WTC11 (cell line): ENCODE results near the gene INMT. TPM values are rescaled to one million over a fixed set of nuclear protein-coding genes. Genes with fewer than 3 reads are reported as not detected.

ENCODE experiments used
- ATAC-seq: fragments of 200-7000 bp; cut with Tn5 transposase; 2 replicates; pipeline ENCODE4 v1.10.0; 2021; ENCODE audit warnings: mild to moderate bottlenecking, moderate library complexity
- CTCF ChIA-PET: fragments of 300-600 bp; sonication (Branson Sonifier 250); formaldehyde crosslinking; loops from one replicate; lab custom pipeline; 2021; ENCODE audit warnings: antibody characterized with exemption; lab: Charles Lee
- POLR2A ChIA-PET: fragments of 350-600 bp; sonication (Branson Sonifier 250); formaldehyde crosslinking; loops from one replicate; lab custom pipeline; 2021; ENCODE audit warnings: antibody characterized with exemption; lab: Charles Lee
- DNase-seq: peaks from one replicate; pipeline ENCODE4 v3.0.0; 2021; ENCODE audit warnings: low spot score
- H3K27ac Mint-ChIP-seq: 2 replicates; pipeline ENCODE4 v1.8.0; 2021; ENCODE audit warnings: mixed read lengths
- H3K27me3 Mint-ChIP-seq: 2 replicates; pipeline ENCODE4 v1.8.0; 2021; ENCODE audit warnings: low read depth, mild to moderate bottlenecking, moderate library complexity, mixed read lengths
- H3K36me3 Mint-ChIP-seq: 2 replicates; pipeline ENCODE4 v1.8.0; 2021; ENCODE audit warnings: mixed read lengths
- H3K4me1 Mint-ChIP-seq: 2 replicates; pipeline ENCODE4 v1.8.0; 2022; ENCODE audit warnings: mixed read lengths
- H3K4me3 Mint-ChIP-seq: 2 replicates; pipeline ENCODE4 v1.8.0; 2021; ENCODE audit warnings: mild to moderate bottlenecking, moderate library complexity, mixed read lengths
- H3K9me3 Mint-ChIP-seq: 2 replicates; pipeline ENCODE4 v1.8.0; 2021; ENCODE audit warnings: mixed read lengths
- AR ChIP-seq: fragments of 250-450 bp; sonication (Bioruptor Pico); IDR thresholded peaks from 2 replicates; pipeline ENCODE4 v1.9.0; 2021; ENCODE audit warnings: mild to moderate bottlenecking
- ATF2 ChIP-seq: sonication (generic); formaldehyde crosslinking; IDR thresholded peaks from 2 replicates; pipeline ENCODE4 v1.8.1; 2022; ENCODE audit warnings: low read depth, missing genetic modification reagents, borderline replicate concordance
- CREB1 ChIP-seq: sonication (generic); formaldehyde crosslinking; IDR thresholded peaks from 2 replicates; pipeline ENCODE4 v1.8.0; 2023; ENCODE audit warnings: mild to moderate bottlenecking, missing genetic modification reagents
- EMX1 ChIP-seq: fragments of 250-450 bp; sonication (Bioruptor Pico); IDR thresholded peaks from 2 replicates; pipeline ENCODE4 v1.8.0; 2021; ENCODE audit warnings: mild to moderate bottlenecking
- ETV6 ChIP-seq: sonication (generic); formaldehyde crosslinking; IDR thresholded peaks from 2 replicates; pipeline ENCODE4 v1.8.1; 2022; ENCODE audit warnings: mild to moderate bottlenecking, missing genetic modification reagents
- HMGA2 ChIP-seq: fragments of 250-450 bp; sonication (Bioruptor Pico); IDR thresholded peaks from 2 replicates; pipeline ENCODE4 v1.4.0; 2021; ENCODE audit warnings: mild to moderate bottlenecking, moderate library complexity
- JAZF1 ChIP-seq: fragments of 250-450 bp; sonication (Bioruptor Pico); IDR thresholded peaks from 2 replicates; pipeline ENCODE4 v1.9.0; 2021; ENCODE audit warnings: moderate library complexity, mild to moderate bottlenecking, inconsistent platforms
- NFATC4 ChIP-seq: fragments of 250-450 bp; sonication (Bioruptor Pico); IDR thresholded peaks from 2 replicates; pipeline ENCODE4 v1.9.0; 2021; ENCODE audit warnings: mild to moderate bottlenecking
- NR1H2 ChIP-seq: sonication (generic); formaldehyde crosslinking; IDR thresholded peaks from 2 replicates; pipeline ENCODE4 v1.9.0; 2021; ENCODE audit warnings: mild to moderate bottlenecking, moderate library complexity, missing genetic modification reagents
- STAT6 ChIP-seq: sonication (generic); formaldehyde crosslinking; conservative IDR thresholded peaks from 2 replicates; pipeline ENCODE4 v1.8.1; 2023; ENCODE audit warnings: mild to moderate bottlenecking, low read depth, missing genetic modification reagents, moderate library complexity
- TEAD1 ChIP-seq: sonication (generic); formaldehyde crosslinking; IDR thresholded peaks from 2 replicates; pipeline ENCODE4 v1.8.0; 2022; ENCODE audit warnings: mild to moderate bottlenecking, missing genetic modification reagents
- TP53 ChIP-seq: sonication (generic); formaldehyde crosslinking; IDR thresholded peaks from 2 replicates; pipeline ENCODE4 v1.8.1; 2023; ENCODE audit warnings: mild to moderate bottlenecking, missing genetic modification reagents
- ZBTB21 ChIP-seq: sonication (generic); formaldehyde crosslinking; IDR thresholded peaks from 2 replicates; pipeline ENCODE4 v1.8.1; 2023; ENCODE audit warnings: mild to moderate bottlenecking, missing genetic modification reagents, borderline replicate concordance
- ZNF219 ChIP-seq: sonication (generic); formaldehyde crosslinking; IDR thresholded peaks from 2 replicates; pipeline ENCODE4 v1.8.0; 2023; ENCODE audit warnings: missing genetic modification reagents, mild to moderate bottlenecking, borderline replicate concordance
- ZSCAN18 ChIP-seq: fragments of 250-450 bp; sonication (Bioruptor Pico); IDR thresholded peaks from 2 replicates; pipeline ENCODE4 v2.1.2; 2022; ENCODE audit warnings: mild to moderate bottlenecking, moderate library complexity
- total RNA-seq: library from RNA; stranded (reverse); gene quantifications from 3 replicates; pipeline ENCODE4 v1.2.3, GENCODE V29; 2021
- TF ChIP-seq, protein P1 (sequence below): sonication (generic); formaldehyde crosslinking; IDR thresholded peaks from 2 replicates; pipeline ENCODE4 v1.8.0; 2022; ENCODE audit warnings: missing genetic modification reagents
- TF ChIP-seq, protein P2 (sequence below): fragments of 200-600 bp; IDR thresholded peaks from 2 replicates; pipeline ENCODE4 v1.8.0; 2022; ENCODE audit warnings: antibody characterized with exemption
- TF ChIP-seq, protein P3 (sequence below): sonication (generic); formaldehyde crosslinking; conservative IDR thresholded peaks from 2 replicates; pipeline ENCODE4 v1.8.1; 2022; ENCODE audit warnings: mild to moderate bottlenecking, missing genetic modification reagents
- TF ChIP-seq, protein P4 (sequence below): sonication (generic); formaldehyde crosslinking; IDR thresholded peaks from 2 replicates; pipeline ENCODE4 v1.8.1; 2022; ENCODE audit warnings: mild to moderate bottlenecking, missing genetic modification reagents, moderate library complexity, borderline replicate concordance

The INMT gene
- total RNA-seq, 1 experiment from 2014 or later: 3.5 TPM

GRCh38 chr7:30800785-30801252, 48.9 kb downstream of the INMT start:
- no peaks in the 10 kb centered on the region for H3K27me3 Mint-ChIP-seq
- DNase-seq (peak; percentile 55), ATAC-seq (peak; percentile 85)
- POLR2A ChIA-PET: no interaction called here
- TF ChIP-seq, protein P1, sequence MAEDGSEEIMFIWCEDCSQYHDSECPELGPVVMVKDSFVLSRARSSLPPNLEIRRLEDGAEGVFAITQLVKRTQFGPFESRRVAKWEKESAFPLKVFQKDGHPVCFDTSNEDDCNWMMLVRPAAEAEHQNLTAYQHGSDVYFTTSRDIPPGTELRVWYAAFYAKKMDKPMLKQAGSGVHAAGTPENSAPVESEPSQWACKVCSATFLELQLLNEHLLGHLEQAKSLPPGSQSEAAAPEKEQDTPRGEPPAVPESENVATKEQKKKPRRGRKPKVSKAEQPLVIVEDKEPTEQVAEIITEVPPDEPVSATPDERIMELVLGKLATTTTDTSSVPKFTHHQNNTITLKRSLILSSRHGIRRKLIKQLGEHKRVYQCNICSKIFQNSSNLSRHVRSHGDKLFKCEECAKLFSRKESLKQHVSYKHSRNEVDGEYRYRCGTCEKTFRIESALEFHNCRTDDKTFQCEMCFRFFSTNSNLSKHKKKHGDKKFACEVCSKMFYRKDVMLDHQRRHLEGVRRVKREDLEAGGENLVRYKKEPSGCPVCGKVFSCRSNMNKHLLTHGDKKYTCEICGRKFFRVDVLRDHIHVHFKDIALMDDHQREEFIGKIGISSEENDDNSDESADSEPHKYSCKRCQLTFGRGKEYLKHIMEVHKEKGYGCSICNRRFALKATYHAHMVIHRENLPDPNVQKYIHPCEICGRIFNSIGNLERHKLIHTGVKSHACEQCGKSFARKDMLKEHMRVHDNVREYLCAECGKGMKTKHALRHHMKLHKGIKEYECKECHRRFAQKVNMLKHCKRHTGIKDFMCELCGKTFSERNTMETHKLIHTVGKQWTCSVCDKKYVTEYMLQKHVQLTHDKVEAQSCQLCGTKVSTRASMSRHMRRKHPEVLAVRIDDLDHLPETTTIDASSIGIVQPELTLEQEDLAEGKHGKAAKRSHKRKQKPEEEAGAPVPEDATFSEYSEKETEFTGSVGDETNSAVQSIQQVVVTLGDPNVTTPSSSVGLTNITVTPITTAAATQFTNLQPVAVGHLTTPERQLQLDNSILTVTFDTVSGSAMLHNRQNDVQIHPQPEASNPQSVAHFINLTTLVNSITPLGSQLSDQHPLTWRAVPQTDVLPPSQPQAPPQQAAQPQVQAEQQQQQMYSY (CRISPR knock-in tag): no peak
- TF ChIP-seq, protein P2, sequence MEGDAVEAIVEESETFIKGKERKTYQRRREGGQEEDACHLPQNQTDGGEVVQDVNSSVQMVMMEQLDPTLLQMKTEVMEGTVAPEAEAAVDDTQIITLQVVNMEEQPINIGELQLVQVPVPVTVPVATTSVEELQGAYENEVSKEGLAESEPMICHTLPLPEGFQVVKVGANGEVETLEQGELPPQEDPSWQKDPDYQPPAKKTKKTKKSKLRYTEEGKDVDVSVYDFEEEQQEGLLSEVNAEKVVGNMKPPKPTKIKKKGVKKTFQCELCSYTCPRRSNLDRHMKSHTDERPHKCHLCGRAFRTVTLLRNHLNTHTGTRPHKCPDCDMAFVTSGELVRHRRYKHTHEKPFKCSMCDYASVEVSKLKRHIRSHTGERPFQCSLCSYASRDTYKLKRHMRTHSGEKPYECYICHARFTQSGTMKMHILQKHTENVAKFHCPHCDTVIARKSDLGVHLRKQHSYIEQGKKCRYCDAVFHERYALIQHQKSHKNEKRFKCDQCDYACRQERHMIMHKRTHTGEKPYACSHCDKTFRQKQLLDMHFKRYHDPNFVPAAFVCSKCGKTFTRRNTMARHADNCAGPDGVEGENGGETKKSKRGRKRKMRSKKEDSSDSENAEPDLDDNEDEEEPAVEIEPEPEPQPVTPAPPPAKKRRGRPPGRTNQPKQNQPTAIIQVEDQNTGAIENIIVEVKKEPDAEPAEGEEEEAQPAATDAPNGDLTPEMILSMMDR: peak; percentile 49; the same call in 1 of the 2 replicates
- H3K4me1 Mint-ChIP-seq: no peaks in the 10 kb centered on the region
- H3K9me3 Mint-ChIP-seq: no peaks in the 10 kb centered on the region
- CTCF ChIA-PET: interaction anchor here (1.0 to 1.4 kb wide), 2 partner anchors 108 to 137 kb away, joined by 5 to 6 read pairs; no protein-coding TSS in a partner anchor
- no peaks in the 10 kb centered on the region for H3K36me3 Mint-ChIP-seq
- H3K27ac Mint-ChIP-seq: no peak overlapping the region
- H3K4me3 Mint-ChIP-seq: no peak overlapping the region

- peaks cover 2% of the 10 kb centered on the region; the same call in 1 of the 2 replicates for H3K36me3 Mint-ChIP-seq
- H3K4me1 Mint-ChIP-seq: no peaks in the 10 kb centered on the region
- ChIA-PET POLR2A (no interaction called here), CTCF (interaction anchor here (1.2 kb wide), 2 partner anchors 136 to 320 kb away, joined by 3 to 4 read pairs; no protein-coding TSS in a partner anchor)
- no peaks in the 10 kb centered on the region for H3K27me3 Mint-ChIP-seq
- DNase-seq (no peak), ATAC-seq (no peak)
- no peak overlapping the region for H3K4me3 Mint-ChIP-seq
- H3K27ac Mint-ChIP-seq: no peak overlapping the region
- H3K9me3 Mint-ChIP-seq: peaks cover 6% of the 10 kb centered on the region; the same call in 1 of the 2 replicates
- TF ChIP-seq AR: no peak
- no peak for TF ChIP-seq JAZF1 (CRISPR knock-in tag)
- TF ChIP-seq, protein P3, sequence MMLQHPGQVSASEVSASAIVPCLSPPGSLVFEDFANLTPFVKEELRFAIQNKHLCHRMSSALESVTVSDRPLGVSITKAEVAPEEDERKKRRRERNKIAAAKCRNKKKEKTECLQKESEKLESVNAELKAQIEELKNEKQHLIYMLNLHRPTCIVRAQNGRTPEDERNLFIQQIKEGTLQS (CRISPR knock-in tag): no peak
- no peak for TF ChIP-seq ATF2 (CRISPR knock-in tag)
- TF ChIP-seq ZNF219: no peak
- no peak for TF ChIP-seq NR1H2
- TF ChIP-seq CREB1: no peak
- TF ChIP-seq TEAD1 (CRISPR knock-in tag): no peak
- no peak for TF ChIP-seq NFATC4 (CRISPR knock-in tag)
- TF ChIP-seq ETV6 (CRISPR knock-in tag): no peak
- TF ChIP-seq HMGA2: no peak
- no peak for TF ChIP-seq ZBTB21 (CRISPR knock-in tag)
- TF ChIP-seq, protein P4, sequence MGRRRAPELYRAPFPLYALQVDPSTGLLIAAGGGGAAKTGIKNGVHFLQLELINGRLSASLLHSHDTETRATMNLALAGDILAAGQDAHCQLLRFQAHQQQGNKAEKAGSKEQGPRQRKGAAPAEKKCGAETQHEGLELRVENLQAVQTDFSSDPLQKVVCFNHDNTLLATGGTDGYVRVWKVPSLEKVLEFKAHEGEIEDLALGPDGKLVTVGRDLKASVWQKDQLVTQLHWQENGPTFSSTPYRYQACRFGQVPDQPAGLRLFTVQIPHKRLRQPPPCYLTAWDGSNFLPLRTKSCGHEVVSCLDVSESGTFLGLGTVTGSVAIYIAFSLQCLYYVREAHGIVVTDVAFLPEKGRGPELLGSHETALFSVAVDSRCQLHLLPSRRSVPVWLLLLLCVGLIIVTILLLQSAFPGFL (CRISPR knock-in tag): no peak
- no peak for TF ChIP-seq TP53 (CRISPR knock-in tag)
- no peak for TF ChIP-seq EMX1
- no peak for TF ChIP-seq STAT6 (CRISPR knock-in tag)
- no peak for TF ChIP-seq ZSCAN18 (CRISPR knock-in tag)
Observed at GRCh38 chr7:30802812-30803211, 50.9 kb downstream of the INMT start.
